ENCODE measurements around the gene ARHGAP26.
A peak's percentile ranks its signal among the peaks of the same experiment; 100 is the strongest.

The ARHGAP26 gene

GRCh38 chr5:142769793-142770649 is at the start of gene ARHGAP26:
Gene ARHGAP26, plus strand, starts transcription at chr5:142770377. Its CDS starts 385 bp downstream, at chr5:142770762.
- DNase-seq (ENCODE audit: low read depth), result peak; percentile 91

GRCh38 chr5:142720641-142721271 is 49.4 kb upstream of the ARHGAP26 start:
- no peak for DNase-seq (ENCODE audit: low read depth)

- DNase-seq (ENCODE audit: low read depth), result no peak
These were observed 48.0 kb upstream of the ARHGAP26 start for GRCh38 chr5:142722146-142722545.

- DNase-seq (ENCODE audit: low read depth), result no peak
These were observed 47.3 kb upstream of the ARHGAP26 start for GRCh38 chr5:142722896-142723295.

GRCh38 chr5:142724821-142725220 is 45.4 kb upstream of the ARHGAP26 start:
- DNase-seq (ENCODE audit: low read depth), result no peak

GRCh38 chr5:142725231-142726187 is 44.7 kb upstream of the ARHGAP26 start:
- DNase-seq (ENCODE audit: low read depth), result no peak

GRCh38 chr5:142726188-142726731 is 43.9 kb upstream of the ARHGAP26 start:
- no peak for DNase-seq (ENCODE audit: low read depth)

- no peak for DNase-seq (ENCODE audit: low read depth)
These were observed 42.5 kb upstream of the ARHGAP26 start for GRCh38 chr5:142727735-142728047.

- DNase-seq (ENCODE audit: low read depth), result no peak
These were observed 34.6 kb upstream of the ARHGAP26 start for GRCh38 chr5:142735323-142736246.

GRCh38 chr5:142736247-142736632 is 33.9 kb upstream of the ARHGAP26 start:
- no peak for DNase-seq (ENCODE audit: low read depth)

- no peak for DNase-seq (ENCODE audit: low read depth)
These were observed 33.0 kb upstream of the ARHGAP26 start for GRCh38 chr5:142737179-142737578.

- no peak for DNase-seq (ENCODE audit: low read depth)
These were observed 29.5 kb upstream of the ARHGAP26 start for GRCh38 chr5:142740474-142741242.

- DNase-seq (ENCODE audit: low read depth), result no peak
These were observed 26.4 kb upstream of the ARHGAP26 start for GRCh38 chr5:142743592-142744441.

GRCh38 chr5:142745268-142745667 is 24.9 kb upstream of the ARHGAP26 start:
- DNase-seq (ENCODE audit: low read depth), result no peak

- DNase-seq (ENCODE audit: low read depth), result no peak
These were observed 23.4 kb upstream of the ARHGAP26 start for GRCh38 chr5:142746532-142747433.

- no peak for DNase-seq (ENCODE audit: low read depth)
These were observed 22.0 kb upstream of the ARHGAP26 start for GRCh38 chr5:142748132-142748531.

GRCh38 chr5:142748568-142749249 is 21.5 kb upstream of the ARHGAP26 start:
- peak; percentile 24 for DNase-seq (ENCODE audit: low read depth)

- DNase-seq (ENCODE audit: low read depth), result no peak
These were observed 20.9 kb upstream of the ARHGAP26 start for GRCh38 chr5:142749321-142749720.
